ENCODE results near the gene HPCAL1. TPM values are rescaled to one million over a fixed set of nuclear protein-coding genes. Genes with fewer than 3 reads are reported as not detected.

HPCAL1 gene
- total and polyA plus RNA-seq, 2 of the 8 experiments (the other 6 are each of a cell fraction or from before 2014, with no cell fraction given), result 5.8 to 8.6 TPM

GRCh38 chr2:10282611-10283105 lies 20.0 kb upstream of the HPCAL1 start:
- Histone ChIP-seq H3K36me3 (ENCODE audit: control insufficient read depth in 2 of 4, insufficient read depth in 4 of 4, low read length in 3 of 4) (no peaks in the 10 kb centered on the region), H3K79me2 (ENCODE audit: control insufficient read depth in 1 of 2, insufficient read depth in 2 of 2, low read length in 2 of 2) (no peaks in the 10 kb centered on the region), H4K5ac (ENCODE audit: insufficient read length, low read depth, low read length) (no peak overlapping the region), H3K23me2 (ENCODE audit: low read depth, low read length) (no peaks in the 10 kb centered on the region), H3K4me1 (replicated peaks in 1 of 4; ENCODE audit: control insufficient read depth in 3 of 4, insufficient read depth in 4 of 4, low read length in 3 of 4) (peaks cover 0 to 8% (median 4%) of the 10 kb centered on the region in 4 experiments; a peak in 5 of 7 replicates), H2BK20ac (ENCODE audit: low read length) (no peak overlapping the region), H3K27ac (ENCODE audit: low read depth, low read length) (no peak overlapping the region), H3K23ac (ENCODE audit: insufficient read length) (no peak overlapping the region), H4K20me1 (replicated peaks in 1 of 2; ENCODE audit: control insufficient read depth in 1 of 2, insufficient read depth in 2 of 2, low read length in 2 of 2) (no peaks in the 10 kb centered on the region), H2AK5ac (ENCODE audit: low read depth, low read length) (no peak overlapping the region), H4K91ac (replicated peaks; ENCODE audit: insufficient read length, low read length) (no peak overlapping the region), H3K4ac (replicated peaks; ENCODE audit: insufficient read length, low read depth, low read length) (no peak overlapping the region), H2BK12ac (ENCODE audit: low read depth, low read length) (peak overlapping the region; percentile 75; the same call in 1 of the 2 replicates), H2BK15ac (ENCODE audit: low read length) (0 out of 2 replicates have a peak overlapping the region, but pooled peaks have one; percentile 46), H3K14ac (ENCODE audit: insufficient read length) (no peak overlapping the region), H3K9me3 (ENCODE audit: insufficient read depth in 2 of 2, low read depth in 1 of 2, low read length in 1 of 2) (no peaks in the 10 kb centered on the region), H2BK5ac (ENCODE audit: low read depth, low read length) (no peak overlapping the region), H4K8ac (ENCODE audit: extremely low read depth, insufficient read depth, low read length) (no peak overlapping the region), H3K27me3 (replicated peaks in 1 of 4; ENCODE audit: control insufficient read depth in 3 of 4, extremely low read depth in 1 of 4, insufficient read depth in 3 of 4, low read length in 3 of 4) (no peaks in the 10 kb centered on the region; a peak in 1 of 7 replicates), H3K56ac (replicated peaks; ENCODE audit: insufficient read length, low read depth, low read length) (no peak overlapping the region), H3K9ac (replicated peaks in 1 of 4; ENCODE audit: extremely low read depth in 1 of 4, low read depth in 3 of 4, low read length in 3 of 4) (no peak overlapping the region), H2BK120ac (replicated peaks; ENCODE audit: low read depth, low read length) (no peak overlapping the region), H3K18ac (ENCODE audit: extremely low read depth, low read length) (no peak overlapping the region), H3K4me3 (ENCODE audit: extremely low read depth in 1 of 4, insufficient read depth in 2 of 4, low read depth in 3 of 4, low read length in 4 of 4) (no peak overlapping the region), H2AFZ (ENCODE audit: low read length) (peak overlapping the region; percentile 39; the same call in 1 of the 2 replicates), H3K79me1 (ENCODE audit: low read depth, low read length) (no peaks in the 10 kb centered on the region), H3K4me2 (ENCODE audit: insufficient read depth in 1 of 2, low read depth in 2 of 2, low read length in 2 of 2) (no peak overlapping the region)
- POLR2A ChIA-PET (ENCODE audit: partially characterized antibody), result no interaction called here
- CTCF ChIA-PET (ENCODE audit: partially characterized antibody), result interaction anchor here (1.4 to 6.2 kb wide), 4 partner anchors 14 to 152 kb away, joined by 3 to 48 read pairs (median 4); partner anchors contain the start of gene HPCAL1
- 78% methylated on average over 6 of the region's 6 CpGs; no CpG with 5 or more reads in 1 of the 2 experiments for WGBS, 2 experiments (ENCODE audit: extremely low coverage in 1 of 2, insufficient coverage in 1 of 2, insufficient read length in 1 of 2, insufficient replicate concordance in 2 of 2, low coverage in 1 of 2, low lambda C conversion rate in 2 of 2, missing lambda C conversion rate in 1 of 2)
- FAIRE-seq, result no peak
- no peak for DNase-seq (ENCODE audit: low read depth in 1 of 2, low spot score in 2 of 2)
- TF ChIP-seq SIX5 (IDR thresholded peaks at IDR 0.05; ENCODE audit: low read depth, low read length) (no peak), EP300 (IDR thresholded peaks at IDR 0.05; ENCODE audit: borderline replicate concordance in 1 of 2, low read depth in 2 of 2, low read length in 2 of 2) (no peak), GTF2F1 (IDR thresholded peaks at IDR 0.05; ENCODE audit: borderline replicate concordance, low read depth, low read length) (no peak), EZH2 (IDR thresholded peaks at IDR 0.05; ENCODE audit: low read depth, low read length, severe bottlenecking) (no peak), KDM5A (IDR thresholded peaks at IDR 0.05; ENCODE audit: low read length) (no peak), SP2 (IDR thresholded peaks at IDR 0.05; ENCODE audit: low read length) (no peak), RBBP5 (IDR thresholded peaks at IDR 0.05; ENCODE audit: borderline replicate concordance, low read depth, low read length) (no peak), SUZ12 (IDR thresholded peaks at IDR 0.05; ENCODE audit: low read length) (no peak), TBP (IDR thresholded peaks at IDR 0.05; ENCODE audit: low read depth, low read length) (no peak), POLR2A (IDR thresholded peaks at IDR 0.05; ENCODE audit: control extremely low read depth in 1 of 2, low read depth in 2 of 2, low read length in 2 of 2) (no peak), CHD2 (IDR thresholded peaks at IDR 0.05; ENCODE audit: low read length) (no peak)
- TF ChIP-seq, protein P1, sequence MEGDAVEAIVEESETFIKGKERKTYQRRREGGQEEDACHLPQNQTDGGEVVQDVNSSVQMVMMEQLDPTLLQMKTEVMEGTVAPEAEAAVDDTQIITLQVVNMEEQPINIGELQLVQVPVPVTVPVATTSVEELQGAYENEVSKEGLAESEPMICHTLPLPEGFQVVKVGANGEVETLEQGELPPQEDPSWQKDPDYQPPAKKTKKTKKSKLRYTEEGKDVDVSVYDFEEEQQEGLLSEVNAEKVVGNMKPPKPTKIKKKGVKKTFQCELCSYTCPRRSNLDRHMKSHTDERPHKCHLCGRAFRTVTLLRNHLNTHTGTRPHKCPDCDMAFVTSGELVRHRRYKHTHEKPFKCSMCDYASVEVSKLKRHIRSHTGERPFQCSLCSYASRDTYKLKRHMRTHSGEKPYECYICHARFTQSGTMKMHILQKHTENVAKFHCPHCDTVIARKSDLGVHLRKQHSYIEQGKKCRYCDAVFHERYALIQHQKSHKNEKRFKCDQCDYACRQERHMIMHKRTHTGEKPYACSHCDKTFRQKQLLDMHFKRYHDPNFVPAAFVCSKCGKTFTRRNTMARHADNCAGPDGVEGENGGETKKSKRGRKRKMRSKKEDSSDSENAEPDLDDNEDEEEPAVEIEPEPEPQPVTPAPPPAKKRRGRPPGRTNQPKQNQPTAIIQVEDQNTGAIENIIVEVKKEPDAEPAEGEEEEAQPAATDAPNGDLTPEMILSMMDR (IDR thresholded peaks at IDR 0.05; ENCODE audit: control extremely low read depth in 1 of 3, insufficient read depth in 1 of 3, low read depth in 1 of 3, low read length in 3 of 3), result no peak
